HEK293T (cell line): Measurements from ENCODE around the gene MAPK1.

Experiments
- CTCF ChIA-PET: fragments of 350-600 bp; formaldehyde crosslinking; extraction: SDS; loops from one replicate; lab custom pipeline; 2021; ENCODE audit warnings: antibody characterized with exemption, inconsistent platforms; lab: Yijun Ruan, JAX
- POLR2A ChIA-PET: fragments of 350-600 bp; formaldehyde crosslinking; extraction: SDS; loops from one replicate; lab custom pipeline; 2020; ENCODE audit warnings: antibody characterized with exemption, inconsistent platforms; lab: Yijun Ruan, JAX
- DNase-seq: peaks from one replicate; pipeline ENCODE4 v3.0.0; 2012; ENCODE audit warnings: mixed read lengths; ENCODE audit errors: extremely low spot score
- ARNT ChIP-seq: fragments of 450-650 bp; IDR thresholded peaks from 2 replicates; pipeline ENCODE4 v1.6.1; 2017; ENCODE audit warnings: mild to moderate bottlenecking
- BHLHE40 ChIP-seq: fragments of 450-650 bp; IDR thresholded peaks from 2 replicates; pipeline ENCODE4 v1.6.1; 2016; ENCODE audit warnings: mild to moderate bottlenecking, moderate library complexity, borderline replicate concordance
- CTBP1 ChIP-seq: fragments of 450-650 bp; IDR thresholded peaks from 2 replicates; pipeline ENCODE4 v1.6.1; 2016; ENCODE audit warnings: borderline replicate concordance
- ELF4 ChIP-seq: fragments of 450-650 bp; IDR thresholded peaks from 2 replicates; pipeline ENCODE4 v1.6.1; 2017; ENCODE audit warnings: antibody characterized with exemption
- FOXA1 ChIP-seq: fragments of 450-650 bp; IDR thresholded peaks from 2 replicates; pipeline ENCODE4 v1.6.1; 2016; ENCODE audit warnings: mild to moderate bottlenecking
- FOXK2 ChIP-seq: fragments of 450-650 bp; IDR thresholded peaks from 2 replicates; pipeline ENCODE4 v1.6.1; 2016; ENCODE audit warnings: mild to moderate bottlenecking
- FOXM1 ChIP-seq: fragments of 450-650 bp; IDR thresholded peaks from 2 replicates; pipeline ENCODE4 v1.6.1; 2017; ENCODE audit warnings: mild to moderate bottlenecking, borderline replicate concordance
- HDGF ChIP-seq: fragments of 450-650 bp; IDR thresholded peaks from 2 replicates; pipeline ENCODE4 v1.6.1; 2017; ENCODE audit warnings: antibody characterized with exemption, borderline replicate concordance
- L3MBTL2 ChIP-seq: fragments of 450-650 bp; conservative IDR thresholded peaks from 2 replicates; pipeline ENCODE4 v1.6.1; 2016; ENCODE audit warnings: mild to moderate bottlenecking
- LEF1 ChIP-seq: fragments of 450-650 bp; IDR thresholded peaks from 2 replicates; pipeline ENCODE4 v1.6.1; 2017; ENCODE audit warnings: mild to moderate bottlenecking, borderline replicate concordance
- NFRKB ChIP-seq: fragments of 450-650 bp; IDR thresholded peaks from 2 replicates; pipeline ENCODE4 v1.6.1; 2016; ENCODE audit warnings: mild to moderate bottlenecking, moderate library complexity
- PKNOX1 ChIP-seq: fragments of 450-650 bp; IDR thresholded peaks from 2 replicates; pipeline ENCODE4 v1.6.1; 2016
- SP1 ChIP-seq: fragments of 450-650 bp; IDR thresholded peaks from 2 replicates; pipeline ENCODE4 v1.6.1; 2017
- SUZ12 ChIP-seq: fragments of 450-650 bp; IDR thresholded peaks from 2 replicates; pipeline ENCODE4 v1.6.1; 2016; ENCODE audit warnings: mild to moderate bottlenecking
- TARDBP ChIP-seq: fragments of 450-650 bp; IDR thresholded peaks from 2 replicates; pipeline ENCODE4 v1.6.1; 2016
- ZNF384 ChIP-seq: fragments of 450-650 bp; IDR thresholded peaks from 2 replicates; pipeline ENCODE4 v1.6.1; 2016

MAPK1 gene

DNA sequence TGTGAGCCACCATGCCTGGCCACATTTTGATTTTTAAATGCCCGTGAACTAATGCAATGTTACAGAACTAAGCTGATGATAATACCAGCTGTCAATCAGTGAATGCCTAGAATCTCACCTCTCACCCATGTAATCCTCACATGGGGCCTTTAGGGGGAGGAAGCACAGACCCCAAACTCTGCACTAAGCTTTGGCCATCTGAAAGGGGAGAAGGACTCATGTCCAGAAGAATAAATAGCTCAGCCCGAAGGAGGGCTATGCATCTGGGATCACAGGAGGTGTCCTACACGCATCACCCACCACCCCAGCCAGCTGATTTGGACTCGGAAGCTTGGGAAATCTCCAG, 95.8 kb downstream of the MAPK1 start:
- ChIA-PET CTCF (interaction anchor here (0.6 kb wide), 1 partner anchor 102 kb away, joined by 4 read pairs; no protein-coding TSS in a partner anchor), POLR2A (no interaction called here)
- TF ChIP-seq SUZ12 (no peak), PKNOX1 (peak; percentile 24; the same call in 1 of the 2 replicates), FOXK2 (no peak)
- no peak for DNase-seq

GRCh38 chr22:21768435-21768834, 99.0 kb downstream of the MAPK1 start:
- no peak for DNase-seq
- TF ChIP-seq NFRKB (no peak), ZNF384 (no peak), L3MBTL2 (no peak), FOXK2 (no peak), FOXA1 (no peak)
- CTCF ChIA-PET, result interaction anchor here (0.7 to 1.0 kb wide), 2 partner anchors 86 to 90 kb away, joined by 3 to 4 read pairs; no protein-coding TSS in a partner anchor
- POLR2A ChIA-PET, result no interaction called here

DNA sequence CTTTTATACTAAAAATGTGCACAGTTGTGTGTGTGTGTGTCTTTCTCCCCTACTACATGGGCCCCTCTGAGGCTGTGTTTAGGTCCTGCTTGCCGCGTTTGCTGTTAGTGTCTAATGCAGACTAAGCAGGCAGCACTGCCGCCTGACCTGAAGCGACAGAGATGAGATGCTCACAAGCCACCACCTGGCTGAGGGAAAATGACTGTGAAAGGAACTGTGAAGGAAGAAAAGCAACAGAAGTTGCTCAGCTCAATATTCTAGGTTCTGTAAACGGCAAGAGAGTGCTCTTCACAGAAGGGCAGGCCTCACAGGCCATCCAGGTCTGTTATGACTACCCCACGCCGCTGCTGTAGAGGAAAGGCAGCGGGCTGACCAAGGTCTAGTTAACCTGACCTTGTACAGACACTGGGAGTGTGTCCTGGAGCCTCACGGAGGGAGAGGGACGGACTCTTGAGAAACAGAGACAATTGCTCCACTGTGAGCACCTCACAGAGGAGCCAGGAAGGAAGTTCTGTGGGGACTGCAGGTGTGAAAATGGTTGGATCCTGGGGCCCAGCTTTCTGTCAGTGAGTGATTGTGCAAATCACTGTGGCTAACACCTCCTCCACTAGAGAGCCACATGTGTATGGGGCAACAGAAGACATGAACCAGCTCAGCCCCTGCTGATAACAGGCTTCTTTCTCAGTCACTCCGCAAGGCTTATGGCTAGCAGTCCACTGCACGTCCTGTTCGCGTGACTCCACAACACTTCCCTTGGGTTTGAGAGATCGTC, 100.6 kb downstream of the MAPK1 start:
- CTCF ChIA-PET, result no interaction called here
- POLR2A ChIA-PET, result no interaction called here
- TF ChIP-seq FOXM1, result no peak
- TF ChIP-seq HDGF, result no peak
- TF ChIP-seq BHLHE40, result no peak
- no peak for TF ChIP-seq SUZ12
- TF ChIP-seq NFRKB, result no peak
- TF ChIP-seq ARNT, result no peak
- no peak for TF ChIP-seq PKNOX1
- TF ChIP-seq TARDBP, result no peak
- TF ChIP-seq ELF4, result no peak
- TF ChIP-seq ZNF384, result no peak
- no peak for TF ChIP-seq FOXK2
- TF ChIP-seq FOXA1, result no peak
- TF ChIP-seq SP1, result no peak
- no peak for TF ChIP-seq LEF1
- no peak for DNase-seq

GRCh38 chr22:21765909-21766529, 101.4 kb downstream of the MAPK1 start:
- ChIA-PET POLR2A (no interaction called here), CTCF (no interaction called here)
- no peak for DNase-seq
- TF ChIP-seq L3MBTL2 (no peak), NFRKB (no peak), ZNF384 (no peak), TARDBP (no peak), ELF4 (no peak), PKNOX1 (no peak), HDGF (no peak; the same call in 1 of the 2 replicates), FOXK2 (no peak), ARNT (no peak), FOXM1 (no peak), BHLHE40 (no peak), LEF1 (no peak), CTBP1 (no peak), FOXA1 (no peak), SP1 (no peak), SUZ12 (no peak)

DNA sequence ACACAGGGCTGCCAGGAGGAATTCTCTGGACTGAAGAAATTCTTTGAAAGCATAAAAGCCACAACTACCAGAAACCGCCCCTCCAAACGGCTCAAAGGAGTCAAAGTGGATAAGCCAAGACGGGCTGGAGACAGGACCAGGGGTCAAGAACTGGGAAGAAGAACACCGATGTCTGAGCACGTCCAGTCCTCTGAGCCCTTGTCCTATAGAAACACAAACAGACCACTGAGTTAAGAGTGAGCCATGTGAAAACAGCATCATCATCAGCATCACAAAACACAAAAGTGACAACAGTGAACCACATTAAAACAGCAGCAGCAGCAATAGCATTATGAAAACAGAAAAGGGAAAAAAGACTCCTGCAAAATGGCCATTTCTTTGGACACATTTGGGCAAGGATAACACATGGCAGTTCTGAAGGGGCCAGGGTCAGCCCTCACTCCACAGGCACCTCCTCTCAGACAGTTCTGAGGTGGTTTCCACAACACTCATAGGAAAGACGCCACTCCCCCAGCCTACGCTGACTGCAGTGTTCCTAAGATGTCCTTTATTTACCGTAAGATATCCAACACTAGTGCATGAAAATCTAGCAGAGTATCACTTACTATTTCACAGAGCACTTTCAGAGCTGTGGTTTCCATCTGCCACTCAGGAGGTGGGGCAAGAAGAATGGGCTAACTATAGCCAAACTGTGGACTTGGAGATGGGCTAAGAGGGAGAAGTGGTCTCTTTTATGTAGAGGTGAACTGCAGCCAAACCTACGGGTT, 103.2 kb downstream of the MAPK1 start:
- no peak for DNase-seq
- ChIA-PET CTCF (interaction anchor here (1.5 kb wide), 1 partner anchor 11 kb away, joined by 3 read pairs; no protein-coding TSS in a partner anchor), POLR2A (no interaction called here)
- TF ChIP-seq L3MBTL2 (no peak), TARDBP (no peak), ELF4 (no peak), FOXM1 (no peak), BHLHE40 (no peak), ARNT (no peak), ZNF384 (no peak)
